SIG-M5 (cell line): Measurements from ENCODE around the gene DENND10.
"Not testable (repeated sequence)": the region's sequence is repeated elsewhere in the genome, so short reads cannot be mapped to it uniquely, and the experiment has no call there.

Experiments
- DNase-seq: peaks from one replicate; lab custom pipeline; 2025; lab: John Stamatoyannopoulos, UW

The DENND10 gene

DNA sequence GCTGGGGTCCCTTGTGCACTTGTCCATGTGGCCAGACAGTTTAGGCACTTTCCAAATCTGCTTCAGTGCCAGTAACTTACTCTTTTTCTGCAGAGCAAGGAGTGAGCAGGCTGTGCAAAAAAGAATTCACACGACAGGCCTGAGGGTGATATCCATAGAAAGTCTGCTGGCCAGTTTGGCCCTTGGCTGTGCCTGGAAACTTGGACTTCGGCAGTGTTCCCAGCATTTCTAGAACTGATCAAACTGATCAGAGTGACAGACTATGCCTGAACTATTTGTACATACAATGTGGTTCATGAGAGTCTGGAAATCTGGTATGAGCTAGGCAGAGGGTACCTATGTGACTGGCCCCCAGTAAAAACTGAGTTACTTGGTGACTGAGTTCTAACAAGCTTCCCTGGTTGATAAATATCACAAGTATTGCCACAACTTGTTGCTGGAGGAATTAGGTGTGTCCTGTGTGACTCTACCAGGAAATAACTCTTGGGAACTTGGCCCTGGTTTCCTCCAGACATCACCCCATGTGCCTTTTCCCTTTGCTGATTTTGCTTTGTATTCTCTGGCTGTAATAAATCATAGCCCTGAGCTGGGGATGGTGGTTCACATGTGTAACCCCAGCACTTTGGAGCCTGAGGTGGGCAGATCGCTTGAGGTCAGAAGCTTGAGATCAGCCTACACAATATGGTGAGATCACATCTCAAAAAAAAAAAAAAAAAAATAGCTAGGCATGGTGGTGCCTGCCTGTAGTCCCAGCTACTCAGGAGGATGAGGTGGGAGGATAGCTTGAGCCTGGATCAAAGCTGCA lies 3.3 kb upstream of the DENND10 start:
- no peak for DNase-seq

DNA sequence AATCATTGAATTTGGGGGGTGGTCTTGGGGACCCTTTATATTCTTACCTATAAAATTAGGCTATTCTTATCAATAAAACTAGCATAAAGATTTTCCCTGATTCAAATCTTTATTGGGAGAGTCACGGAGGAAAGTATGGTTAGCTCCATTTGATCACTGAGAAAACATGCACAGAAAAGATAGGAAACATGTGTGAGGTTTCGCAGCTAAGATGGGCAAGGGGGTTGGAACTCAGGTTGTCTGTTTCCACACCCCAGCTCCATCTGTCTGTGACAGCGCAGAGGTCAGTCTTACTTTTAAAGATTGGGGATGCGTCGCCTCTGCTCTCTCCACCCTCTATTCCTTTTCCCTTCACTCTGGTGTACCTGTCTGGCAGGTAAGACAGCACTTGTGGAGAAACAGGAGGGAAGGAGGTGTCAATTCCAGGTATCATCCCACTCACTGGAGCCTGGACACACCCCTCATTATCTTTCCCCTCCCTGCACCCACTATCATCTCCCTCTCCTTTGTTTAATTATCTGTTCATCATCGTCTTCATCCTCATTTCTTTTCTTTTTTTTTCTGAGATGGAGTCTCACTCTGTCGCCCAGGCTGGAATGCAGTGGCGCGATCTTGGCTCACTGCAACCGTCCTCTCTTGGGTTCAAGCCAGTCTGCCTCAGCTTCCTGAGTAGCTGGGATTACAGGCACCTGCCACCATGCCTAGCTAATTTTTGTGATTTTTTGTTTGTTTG lies 2.4 kb upstream of the DENND10 start:
- no peak for DNase-seq

DNA sequence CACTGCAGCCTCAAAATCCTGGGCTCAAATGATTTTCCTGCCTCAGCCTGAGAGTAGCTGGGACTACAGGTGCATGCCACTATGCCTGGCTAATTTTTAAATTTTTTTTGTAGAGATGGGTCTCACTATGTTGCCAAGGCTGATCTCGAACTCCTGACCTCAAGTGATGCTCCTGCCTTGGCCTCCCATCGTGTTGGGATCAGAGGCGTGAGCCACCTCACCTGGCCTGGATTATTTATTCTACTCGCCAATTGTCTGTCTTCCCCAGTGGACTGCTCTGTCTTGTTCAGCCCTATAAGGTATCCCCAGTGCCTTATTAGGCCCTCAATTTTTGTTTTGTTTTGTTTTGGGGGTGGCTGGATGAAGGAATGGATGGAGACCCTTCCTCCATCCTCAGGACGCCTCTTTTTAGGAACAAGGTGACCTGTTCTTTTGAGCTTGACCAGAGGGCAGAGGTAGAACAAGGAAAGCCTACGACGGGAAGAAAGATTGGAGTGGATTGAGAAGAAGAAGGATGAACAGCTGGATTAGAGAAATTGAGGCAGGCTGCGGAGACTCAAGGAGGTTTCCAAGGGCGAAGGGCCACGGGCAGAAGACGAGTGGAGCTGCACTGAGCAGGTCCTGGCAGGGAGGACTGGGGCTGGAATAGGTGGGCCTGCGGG lies 541 bp upstream of the DENND10 start:
- DNase-seq: no peak

DNA sequence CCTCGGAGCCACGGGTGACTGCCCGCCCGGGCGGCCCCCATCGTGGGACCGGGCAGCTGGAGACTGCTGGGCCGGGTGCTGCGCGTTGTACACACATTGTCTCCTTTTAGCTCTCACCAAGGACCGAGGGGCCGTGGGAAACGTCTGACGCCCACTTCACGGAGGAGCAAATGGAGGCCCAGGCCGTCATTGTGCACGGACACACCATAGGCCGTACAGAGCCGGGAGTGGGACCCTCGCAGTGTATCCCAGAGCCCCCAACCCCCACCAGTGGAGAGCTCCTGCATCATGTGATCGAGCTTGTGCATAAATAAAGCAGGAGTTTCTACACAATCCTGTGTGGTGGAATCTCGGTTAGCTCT lies 722 bp downstream of the DENND10 start:
- DNase-seq: no peak

DNA sequence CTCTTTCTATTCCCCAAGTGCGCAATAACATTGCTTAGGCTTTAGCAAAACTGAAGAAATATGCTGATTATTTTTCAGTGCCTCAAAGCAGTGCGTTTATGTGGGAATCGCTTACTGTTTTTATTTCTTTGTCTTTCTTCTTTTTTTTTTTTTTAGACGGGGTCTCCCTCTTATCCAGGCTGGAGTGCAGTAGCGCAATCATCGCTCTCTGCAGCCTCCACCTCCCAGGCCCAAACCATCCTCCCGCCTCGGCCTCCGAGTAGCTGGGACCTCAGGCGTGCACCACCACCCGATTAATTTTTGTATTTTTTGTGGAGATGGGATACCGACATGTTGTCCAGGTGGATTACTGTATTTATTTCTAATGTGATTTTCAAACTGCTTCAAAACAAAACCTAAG lies 1.2 kb downstream of the DENND10 start:
- DNase-seq: no peak

DNA sequence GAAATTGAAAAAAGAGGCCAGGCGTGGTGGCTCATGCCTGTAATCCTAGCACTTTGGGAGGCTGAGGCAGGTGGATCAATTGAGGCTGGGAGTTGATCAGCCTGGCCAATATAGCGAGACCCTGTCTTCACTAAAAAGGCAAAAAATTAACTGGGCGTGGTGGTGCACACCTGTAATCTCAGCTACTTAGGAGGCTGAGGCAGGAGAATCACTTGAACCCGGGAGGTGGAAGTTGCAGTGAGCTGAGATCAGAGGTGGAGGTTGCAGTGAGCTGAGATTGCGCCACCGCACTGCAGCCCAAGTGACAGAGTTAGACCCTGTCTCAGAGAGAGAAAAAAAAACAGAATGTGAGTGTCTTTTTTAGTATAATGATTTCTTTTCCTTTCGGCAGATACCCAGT lies 2.0 kb downstream of the DENND10 start:
- not testable (repeated sequence) for DNase-seq

DNA sequence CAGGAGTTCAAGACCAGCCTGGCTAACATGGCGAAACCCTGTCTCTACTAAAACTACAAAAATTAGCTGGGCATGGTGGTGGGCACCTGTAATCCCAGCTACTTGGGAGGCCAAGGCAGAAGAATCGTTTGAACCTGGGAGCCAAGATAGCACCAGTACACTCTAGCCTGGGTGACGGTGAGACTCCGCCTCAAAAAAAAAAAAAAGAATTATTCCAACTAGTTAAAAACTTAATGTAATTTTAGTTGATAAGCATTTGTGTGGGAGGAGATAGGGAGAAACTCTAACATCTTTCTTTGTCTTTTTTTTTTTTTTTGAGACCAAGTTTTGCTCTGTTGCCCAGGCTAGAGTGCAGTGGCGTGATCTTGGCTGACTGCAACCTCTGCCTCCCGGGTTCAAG lies 3.2 kb downstream of the DENND10 start:
- not testable (repeated sequence) for DNase-seq

DNA sequence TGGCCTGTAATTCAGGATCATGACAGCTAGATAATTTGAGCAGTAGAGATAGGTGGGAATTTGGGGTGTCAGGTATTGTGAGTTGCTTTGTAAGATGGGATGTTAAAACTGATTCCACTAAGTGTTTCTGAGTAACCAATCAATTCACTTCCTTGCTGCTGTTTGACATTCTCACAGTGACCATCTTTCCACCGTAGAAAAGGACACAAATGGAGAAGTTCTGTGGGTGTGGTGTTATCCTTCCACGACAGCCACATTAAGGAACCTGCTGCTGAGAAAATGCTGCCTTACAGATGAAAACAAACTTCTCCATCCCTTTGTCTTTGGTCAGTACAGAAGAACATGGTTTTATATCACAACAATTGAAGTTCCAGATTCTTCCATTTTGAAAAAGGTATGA lies 3.9 kb downstream of the DENND10 start:
- DNase-seq: not testable (repeated sequence)

DNA sequence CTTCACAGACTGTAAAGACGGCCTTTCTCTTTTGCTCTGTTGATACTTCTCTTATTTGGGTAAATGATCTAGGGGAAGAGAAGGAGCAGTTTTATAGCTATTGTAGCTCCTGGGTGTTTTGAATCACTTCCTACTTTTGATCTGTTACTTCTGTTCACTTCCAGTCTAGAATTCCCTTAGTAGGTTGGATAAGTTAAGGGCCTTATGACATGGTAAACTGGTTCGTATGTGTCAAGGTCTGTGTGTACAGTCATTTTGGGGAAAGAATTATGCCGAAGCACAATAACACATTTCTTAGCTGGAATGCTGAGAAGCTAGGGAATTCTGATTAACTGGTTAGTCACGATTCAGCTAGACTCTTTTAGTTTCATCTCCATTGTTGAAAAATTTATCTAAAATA lies 8.1 kb downstream of the DENND10 start:
- no peak for DNase-seq

DNA sequence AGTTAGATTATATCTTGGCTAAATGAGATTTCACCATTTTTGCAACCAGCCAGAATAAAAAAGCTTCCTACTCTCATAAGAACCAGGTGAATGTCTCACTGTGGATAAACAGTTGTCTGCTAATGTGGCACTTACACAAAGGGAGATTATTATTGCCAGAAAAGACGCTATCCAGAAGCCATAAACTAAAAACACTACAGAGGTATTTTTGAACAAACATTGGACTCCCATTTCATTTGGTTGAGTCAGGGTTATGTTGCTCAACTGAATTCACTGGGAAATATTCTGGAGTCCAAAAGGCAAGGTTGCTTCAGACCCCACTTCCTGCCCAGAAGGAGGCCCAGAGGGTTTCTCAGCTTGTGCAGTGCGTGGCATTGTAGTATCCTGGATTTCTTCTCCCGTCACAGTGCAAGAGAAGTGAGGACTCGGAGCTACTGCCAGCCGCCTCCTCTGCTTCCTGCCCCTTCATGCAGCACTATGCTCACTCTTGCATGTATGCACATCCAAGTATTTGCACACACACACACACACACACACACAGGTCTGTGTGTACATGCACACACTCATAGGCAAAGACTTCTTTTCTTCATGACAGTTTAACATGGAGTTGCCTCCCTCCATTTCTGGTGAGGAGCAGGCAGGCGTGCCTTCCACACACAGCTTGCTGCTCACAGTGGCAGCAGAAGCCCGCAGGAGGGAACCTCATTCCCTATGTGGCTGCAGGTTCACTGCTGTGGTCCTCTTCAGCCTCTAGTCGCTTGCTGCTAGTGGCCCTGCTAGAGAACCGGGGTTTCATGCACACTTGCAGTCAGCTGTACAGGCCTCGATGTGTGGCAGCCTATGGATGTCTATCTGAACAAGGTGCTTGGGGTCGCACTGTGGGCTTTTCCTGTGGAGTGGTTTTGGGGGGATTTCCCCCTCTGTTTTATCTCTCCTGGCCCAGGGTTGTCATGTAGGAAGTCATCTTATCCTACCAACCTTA lies 10.1 kb downstream of the DENND10 start:
- no peak for DNase-seq

DNA sequence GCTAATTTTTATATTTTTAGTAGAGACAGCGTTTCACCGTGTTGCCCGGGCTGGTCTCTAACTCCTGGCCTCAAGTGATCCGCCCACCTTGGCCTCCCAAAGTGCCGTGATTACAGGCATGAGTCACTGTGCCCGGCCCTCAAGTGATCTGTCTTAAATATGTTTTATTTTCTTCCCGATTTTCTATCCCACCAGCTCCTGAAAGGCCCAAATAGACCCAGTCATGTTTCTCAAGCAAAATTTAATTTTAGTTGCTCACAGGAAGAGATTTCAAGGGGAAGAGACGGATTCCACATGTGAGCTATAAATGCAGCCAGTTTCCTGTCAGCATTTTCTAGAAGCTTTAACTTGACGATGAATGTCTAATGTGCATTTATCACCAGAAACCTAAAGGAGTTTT lies 12.0 kb downstream of the DENND10 start:
- DNase-seq: no peak

DNA sequence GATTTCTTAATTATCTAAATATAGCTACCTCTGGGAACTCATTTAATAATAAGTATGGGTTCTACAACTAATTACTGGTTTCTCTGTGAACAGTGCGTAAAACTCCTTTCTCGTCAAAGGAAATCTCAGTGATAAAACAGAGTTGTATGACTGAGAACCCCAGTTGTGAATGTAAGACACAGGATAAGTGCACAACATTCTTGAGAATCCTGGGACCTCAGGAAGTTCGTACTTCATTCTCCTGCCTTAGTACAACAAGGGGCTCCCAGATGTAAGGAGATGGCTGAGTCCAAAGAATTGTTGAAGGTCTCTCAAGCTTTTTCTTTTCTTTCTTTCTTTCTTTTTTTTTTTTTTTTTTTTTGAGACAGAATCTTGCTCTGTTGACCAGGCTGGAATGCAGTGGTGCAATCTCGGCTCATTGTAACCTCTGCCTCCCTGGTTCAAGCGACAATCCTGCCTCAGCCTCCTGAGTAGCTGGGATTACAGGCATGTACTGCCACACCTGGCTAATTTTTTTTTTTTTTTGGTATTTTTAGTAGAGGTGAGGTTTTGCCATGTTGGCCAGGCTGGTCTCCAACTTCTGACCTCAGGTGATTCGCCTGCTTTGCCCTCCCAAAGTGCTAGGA lies 12.5 kb downstream of the DENND10 start:
- DNase-seq: no peak

DNA sequence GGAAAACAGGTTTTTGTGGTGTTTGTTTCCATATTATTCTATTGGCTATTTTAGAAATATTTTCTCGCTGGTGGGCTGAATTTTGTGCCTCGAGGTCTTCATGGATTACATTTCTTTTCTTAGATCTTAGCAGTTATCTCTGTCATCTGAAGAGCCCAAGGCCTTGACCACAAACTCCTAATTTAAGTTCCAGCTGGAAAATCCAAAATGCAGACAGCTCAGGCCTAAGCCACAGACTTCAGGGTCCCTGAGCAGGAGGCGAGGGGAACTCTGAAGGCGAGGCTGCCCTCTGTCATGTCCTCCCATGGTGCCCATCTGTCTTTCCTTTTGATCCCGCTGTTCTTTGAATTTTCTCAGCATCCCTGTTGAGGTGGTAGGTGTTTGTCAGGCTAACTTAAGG lies 14.3 kb downstream of the DENND10 start:
- DNase-seq: no peak

DNA sequence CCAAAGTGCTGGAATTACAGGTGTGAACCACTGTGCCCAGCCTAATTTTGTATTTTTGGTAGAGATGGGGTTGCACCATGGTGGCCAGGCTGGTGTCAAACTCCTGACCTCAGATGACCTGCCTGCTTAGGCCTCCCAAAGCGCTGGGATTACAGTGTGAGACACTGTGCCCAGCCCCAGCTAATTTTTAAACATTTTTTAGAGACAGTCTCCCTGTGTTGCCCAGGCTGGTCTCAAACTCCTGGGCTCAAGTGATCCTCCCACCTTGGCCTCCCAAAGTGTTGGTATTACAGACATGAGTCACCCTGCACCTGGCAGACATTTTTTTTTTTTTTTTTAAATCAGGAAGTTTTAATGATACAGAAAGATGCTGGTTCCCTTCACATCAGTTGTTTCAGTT lies 15.5 kb downstream of the DENND10 start:
- DNase-seq: no peak

DNA sequence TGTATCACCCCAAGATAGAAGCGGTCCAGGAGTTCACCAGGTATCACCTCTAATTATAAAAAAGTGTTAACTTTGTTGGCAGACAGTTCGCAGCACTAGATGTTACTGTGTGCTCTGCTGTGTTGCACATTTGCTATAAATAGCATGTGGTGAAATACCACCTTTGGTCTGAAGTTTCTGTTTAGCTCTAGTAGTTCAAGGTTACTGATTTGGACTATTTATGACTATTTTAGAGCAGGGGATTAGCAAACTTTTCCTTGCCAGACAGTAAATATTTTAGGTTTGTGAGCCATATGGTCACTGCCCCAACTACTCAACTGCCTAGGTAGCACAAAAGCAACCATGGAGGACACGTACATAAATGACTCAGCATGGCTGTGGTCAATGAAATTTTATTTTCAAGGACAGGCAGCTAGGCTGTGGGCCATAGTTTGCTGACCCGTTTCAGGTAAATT lies 16.5 kb downstream of the DENND10 start:
- DNase-seq: no peak

DNA sequence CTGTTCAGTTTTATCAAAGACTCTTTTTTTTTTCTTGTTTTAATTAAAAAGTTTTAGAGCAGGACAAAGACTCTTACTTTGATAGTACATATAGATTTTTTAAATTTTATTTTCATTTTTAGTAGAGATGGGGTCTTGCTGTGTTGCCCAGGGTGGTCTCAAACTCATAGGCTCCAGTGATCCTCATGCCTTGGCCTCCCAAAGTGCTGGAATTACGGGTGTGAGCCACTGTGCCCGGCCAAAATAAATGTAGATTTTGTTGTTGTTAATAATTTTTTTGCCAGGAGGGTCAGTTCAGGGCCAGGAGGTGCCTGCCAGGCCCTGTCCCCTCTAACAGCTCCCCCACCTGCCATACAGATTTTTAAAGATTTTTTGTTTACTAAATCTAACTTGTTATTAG lies 17.0 kb downstream of the DENND10 start:
- no peak for DNase-seq

DNA sequence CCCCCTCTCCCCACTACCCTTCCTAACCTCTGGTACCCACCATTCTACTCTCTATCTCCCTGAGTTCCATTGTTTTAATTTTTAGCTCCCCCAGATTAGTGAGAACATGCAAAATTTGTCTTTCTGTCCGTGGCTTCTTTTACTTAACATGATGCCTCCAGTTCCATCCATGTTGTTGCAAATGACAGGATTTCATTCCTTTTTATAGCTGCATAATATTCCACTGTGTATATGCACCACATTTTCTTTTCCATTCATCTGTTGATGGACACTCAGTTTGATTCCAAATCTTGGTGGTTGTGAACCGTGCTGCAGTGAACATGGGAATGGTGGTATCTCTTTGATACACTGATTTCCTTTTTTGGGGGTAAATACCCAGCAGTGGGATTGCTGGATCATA lies 22.0 kb downstream of the DENND10 start:
- no peak for DNase-seq

DNA sequence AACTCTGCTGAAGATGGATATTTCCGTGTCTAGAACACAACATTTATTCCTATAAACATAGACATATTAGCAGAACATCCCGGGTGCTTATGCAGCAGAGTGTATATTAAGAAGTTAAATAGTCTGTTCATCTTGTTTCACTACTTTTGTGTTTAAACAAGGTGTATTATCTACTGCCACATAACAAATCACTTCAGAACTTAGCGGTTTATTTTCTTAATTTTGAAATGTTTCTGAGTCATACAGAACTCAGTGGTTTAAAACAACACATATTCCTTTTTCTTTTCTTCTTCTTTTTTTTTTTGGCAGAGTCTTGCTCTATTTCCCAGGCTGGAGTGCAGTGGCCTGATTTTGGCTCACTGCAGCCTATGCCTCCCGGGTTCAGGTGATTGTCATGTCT lies 25.8 kb downstream of the DENND10 start:
- no peak for DNase-seq

DNA sequence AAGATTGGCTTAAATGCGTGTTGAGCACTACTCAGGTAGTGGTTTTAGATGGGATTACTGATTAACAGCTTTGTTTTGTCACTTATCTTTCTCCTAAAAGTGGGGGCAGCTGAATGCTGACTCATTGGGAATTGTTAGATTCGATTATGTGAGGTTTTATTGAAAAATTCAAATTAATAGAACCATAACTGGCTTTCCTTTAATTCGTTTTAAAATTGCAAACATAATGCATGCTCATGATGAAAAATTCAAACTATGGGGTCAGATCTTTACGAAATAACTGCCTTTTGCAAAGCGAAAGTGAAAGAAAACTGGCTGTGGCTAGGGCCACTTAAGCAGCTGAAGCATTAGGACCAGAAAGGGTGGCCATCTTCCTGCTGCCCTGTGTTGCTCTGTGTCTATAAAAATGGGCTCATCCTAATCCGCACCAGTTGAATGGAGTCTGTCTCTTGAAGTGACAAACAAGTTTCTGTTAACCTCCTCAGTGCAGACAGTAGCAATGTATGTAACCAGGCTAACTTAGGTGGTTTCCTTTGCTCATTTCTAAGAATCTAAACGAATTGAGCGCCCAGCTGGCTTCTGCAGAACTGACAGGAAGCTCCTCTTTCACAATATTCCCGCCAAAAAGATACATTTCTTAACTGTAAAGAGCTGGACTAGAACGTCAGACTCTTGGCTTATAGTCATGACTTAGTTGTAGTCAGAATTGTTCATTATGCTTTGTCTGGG lies 27.8 kb downstream of the DENND10 start:
- DNase-seq: peak; percentile 62

DNA sequence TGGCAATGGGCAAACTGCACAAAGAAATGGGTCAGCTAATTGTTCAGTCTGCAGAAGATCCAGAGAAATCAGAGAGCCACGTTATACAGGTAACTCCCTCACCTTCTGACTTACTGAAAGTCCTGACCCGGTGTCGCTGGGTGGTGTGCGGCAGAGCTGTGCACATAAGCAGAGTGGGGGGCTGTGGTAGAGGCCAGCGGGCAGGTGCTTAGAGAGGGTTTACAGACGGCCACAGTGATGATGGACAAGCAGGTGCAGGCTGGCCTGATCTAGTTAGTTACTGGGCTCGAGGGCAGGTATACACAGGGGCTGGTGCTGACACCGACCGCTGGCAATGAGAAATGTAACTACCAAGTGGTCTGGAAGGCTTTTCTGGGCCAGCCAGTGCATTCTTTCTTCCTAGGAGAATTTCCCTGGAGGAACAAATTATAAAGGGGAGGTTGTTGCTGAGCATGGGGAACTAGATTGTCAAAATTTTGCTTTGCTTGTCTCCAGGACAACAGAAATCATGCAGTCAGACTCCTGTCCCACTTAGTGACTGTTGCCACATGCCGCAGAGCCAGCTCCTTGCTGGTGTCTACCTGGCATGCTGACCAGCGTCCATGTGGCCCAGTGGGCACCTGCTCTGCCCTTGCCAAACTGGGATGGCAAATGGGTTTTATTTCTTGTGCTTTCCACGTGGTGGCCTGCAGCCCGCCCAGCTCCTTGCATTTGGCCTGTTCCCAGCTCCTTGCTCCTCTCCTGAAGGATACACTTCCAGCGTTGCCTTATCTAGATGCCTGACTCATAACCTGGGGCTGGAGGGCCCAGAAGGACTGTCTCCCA lies 28.8 kb downstream of the DENND10 start:
- DNase-seq: no peak
